Stimulated activated CD4-positive, alpha-beta T cell treated with anti-CD3 and anti-CD28 coated beads, Interleukin-1b, Interleukin-23, amount 100 ng/mL, for 48 hours (primary cell): Measurements from ENCODE around the gene SMAD2.

Experiments used
- DNase-seq: peaks from one replicate; pipeline ENCODE4 v3.0.0-alpha.2; 2020

SMAD2 gene

GRCh38 chr18:47931718-47932103 lies 1.3 kb upstream of the SMAD2 start:
- DNase-seq: peak; percentile 26

DNA sequence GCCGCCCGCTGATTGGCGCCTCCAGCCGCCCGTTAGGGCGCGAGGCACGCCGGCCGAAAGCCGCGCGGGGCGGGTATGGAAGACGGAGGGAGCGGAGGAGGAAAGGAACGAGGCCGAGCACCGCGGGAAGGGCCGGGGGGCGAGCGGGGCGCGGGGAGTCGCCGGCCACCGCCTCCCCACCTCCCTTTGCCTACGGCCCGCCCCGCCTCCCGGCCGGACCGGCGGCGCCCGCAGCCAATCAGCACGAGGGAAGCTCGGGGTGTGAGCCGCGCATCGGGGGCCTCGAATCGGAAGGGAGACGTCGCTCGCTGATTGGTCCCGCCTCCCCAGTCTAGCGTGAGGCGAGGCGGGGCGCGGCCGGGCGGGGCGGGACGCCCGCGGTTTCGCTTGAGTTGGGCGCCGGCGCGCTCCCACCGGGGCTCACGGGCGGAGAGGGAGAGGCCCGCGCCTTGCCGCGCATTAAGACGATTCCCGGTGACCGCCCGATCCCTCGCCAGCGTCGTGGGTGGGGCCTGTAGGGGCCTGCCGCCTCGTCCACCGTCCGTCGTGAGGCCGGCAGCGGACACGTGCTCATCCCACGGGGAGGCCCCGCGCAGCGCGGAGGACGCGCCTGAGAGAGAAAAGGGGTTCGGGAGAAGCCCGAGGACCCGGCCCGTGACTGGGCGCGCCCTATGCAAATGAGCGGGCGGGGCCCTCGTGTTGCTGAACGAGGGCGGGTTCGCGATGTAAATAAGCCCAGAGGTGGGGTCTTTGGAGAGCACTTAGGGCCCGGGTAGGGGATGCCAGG lies 665 bp upstream of the SMAD2 start:
- DNase-seq: peak; percentile 95

DNA sequence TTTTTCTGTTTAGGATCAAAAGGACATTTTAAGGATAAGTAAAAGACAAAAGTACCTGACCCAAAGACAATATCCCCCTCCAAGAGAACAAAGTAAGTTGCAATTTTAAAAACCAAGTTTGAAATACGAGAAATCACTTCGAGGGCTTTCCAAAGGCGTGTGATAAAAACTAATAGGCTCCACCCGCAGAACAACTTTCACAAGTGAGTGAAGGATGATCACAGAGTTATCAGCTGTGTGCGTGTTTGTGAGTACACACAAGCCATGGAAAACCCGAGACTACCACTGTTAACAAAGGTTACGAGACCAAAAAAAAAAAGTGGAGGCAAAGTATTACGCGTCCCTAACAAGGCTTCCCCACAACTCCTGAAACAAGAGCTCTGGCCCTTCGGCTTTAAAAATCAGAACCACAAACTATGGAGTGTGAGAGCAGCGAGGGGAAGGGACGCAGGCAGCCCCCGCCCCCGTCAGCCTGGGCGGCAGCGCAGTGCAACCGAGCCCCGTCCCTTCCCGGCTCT lies 719 bp downstream of the SMAD2 start:
- DNase-seq: no peak

DNA sequence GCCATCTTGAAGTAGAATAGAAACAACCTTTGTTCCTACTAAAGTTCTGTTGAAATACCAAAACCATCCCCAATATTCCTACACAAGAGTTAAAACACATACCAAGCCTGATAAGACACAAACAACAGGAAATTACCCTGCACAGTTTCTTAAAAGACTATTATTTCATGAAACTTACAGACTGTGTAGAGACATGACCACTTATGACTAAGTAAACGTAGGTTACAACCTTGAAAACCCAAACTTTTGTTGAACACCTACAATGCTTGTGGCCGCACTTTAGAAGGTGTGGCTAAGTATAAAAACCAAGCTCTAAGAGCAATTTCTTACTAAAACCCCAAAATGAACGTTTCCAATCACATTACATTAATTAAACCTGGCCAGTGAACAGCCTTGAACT lies 2.0 kb downstream of the SMAD2 start:
- DNase-seq: peak; percentile 14

DNA sequence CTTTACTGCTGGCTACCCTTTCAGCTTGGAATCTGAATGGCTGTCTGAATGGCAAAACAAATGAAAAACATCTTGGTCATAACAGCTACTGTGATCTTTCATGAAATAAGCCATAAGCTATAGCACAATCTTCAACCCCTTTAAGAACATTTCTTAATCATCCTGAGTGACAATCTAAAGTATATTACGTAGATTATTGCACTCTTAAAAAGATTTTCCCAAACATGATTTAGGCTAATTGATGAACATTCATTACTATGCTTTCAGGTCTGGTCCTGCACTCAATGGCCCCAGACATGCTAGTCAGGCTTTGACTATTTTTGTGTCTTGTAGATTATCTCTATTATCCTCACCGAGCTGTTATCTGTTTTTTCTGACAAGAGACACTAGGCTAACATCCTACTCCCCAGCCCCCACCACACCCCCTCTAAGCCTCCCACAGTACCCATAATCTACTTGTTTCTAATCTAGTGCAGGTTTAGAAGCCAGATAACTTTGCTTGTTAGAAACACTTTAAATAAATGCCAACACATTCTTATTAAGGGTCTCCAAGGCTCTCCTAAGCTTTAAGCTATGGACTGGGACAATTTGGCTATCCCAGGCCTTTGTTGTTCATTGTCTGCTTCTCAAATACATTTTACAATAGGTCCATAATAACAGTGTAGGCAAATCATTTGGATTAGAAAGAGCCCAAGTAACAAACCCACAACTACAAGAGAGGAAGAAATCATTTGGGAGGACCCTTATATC lies 4.2 kb downstream of the SMAD2 start:
- DNase-seq: no peak

DNA sequence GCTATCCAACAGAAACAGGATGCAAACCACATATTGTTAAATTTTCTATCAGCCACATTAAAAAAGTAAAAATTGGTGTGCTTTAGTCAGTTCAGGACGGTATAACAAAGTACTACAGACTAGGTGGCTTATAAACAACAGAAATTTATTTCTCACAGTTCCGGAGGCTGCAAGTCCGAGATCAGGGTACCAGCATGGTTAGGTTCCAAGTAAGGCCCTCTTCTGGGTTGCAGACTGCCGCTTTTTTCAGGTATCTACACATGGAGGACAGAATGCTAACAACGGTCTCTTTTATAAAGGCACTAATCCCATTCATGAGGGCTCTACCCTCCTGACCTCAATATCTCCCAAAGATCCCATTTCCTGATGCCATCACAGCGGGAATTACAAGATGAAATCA lies 10.5 kb downstream of the SMAD2 start:
- no peak for DNase-seq

DNA sequence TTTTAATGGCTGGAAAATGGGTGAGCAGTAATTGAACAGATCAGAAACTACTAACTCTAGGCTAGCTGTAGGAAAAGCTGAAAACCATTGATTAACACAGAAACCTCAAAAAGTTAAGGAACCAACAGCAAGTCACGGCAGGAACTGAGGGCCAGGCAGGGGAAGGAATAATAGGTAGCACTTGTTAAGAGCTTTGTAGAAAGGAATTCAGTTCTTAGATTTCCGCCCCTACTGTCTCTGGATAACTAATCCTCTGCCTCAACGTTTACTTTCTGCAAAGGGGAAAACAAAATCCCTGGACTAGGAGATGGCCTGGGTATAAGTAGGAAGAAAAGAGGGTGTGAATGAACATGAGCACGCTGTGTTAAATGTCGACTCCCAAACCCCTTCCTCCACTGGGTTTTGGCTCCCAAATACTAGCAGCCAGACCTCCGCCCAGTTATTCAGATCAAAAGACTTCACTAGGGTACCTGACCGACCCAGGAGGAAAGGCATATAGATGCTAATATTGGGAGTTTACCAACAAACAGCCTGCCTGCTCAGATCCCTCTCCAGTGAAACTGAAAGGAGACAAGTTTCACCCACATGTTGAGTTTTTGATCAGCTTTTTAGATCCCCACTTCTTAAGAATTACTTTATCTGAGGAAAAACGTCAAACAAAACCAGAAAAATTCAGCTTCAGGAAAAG lies 12.4 kb downstream of the SMAD2 start:
- DNase-seq: no peak

DNA sequence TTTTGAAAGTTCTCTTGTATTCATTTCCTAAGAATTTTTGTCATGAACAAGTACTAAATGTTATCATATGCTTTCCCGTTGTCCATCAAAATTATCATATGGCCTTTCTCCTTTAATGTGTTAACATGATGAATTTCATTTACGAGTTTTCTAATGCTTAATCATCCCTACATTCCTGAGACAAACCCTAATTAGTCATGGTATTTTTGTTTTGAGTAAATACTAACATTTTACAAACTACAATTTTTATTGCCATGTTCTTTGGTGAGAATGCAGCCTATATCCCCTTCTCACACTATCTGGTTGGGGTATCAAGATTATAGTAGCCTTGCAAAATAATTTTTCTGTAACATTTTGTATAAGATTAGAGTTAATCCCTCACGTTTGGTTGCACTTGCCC lies 14.5 kb downstream of the SMAD2 start:
- DNase-seq: no peak

DNA sequence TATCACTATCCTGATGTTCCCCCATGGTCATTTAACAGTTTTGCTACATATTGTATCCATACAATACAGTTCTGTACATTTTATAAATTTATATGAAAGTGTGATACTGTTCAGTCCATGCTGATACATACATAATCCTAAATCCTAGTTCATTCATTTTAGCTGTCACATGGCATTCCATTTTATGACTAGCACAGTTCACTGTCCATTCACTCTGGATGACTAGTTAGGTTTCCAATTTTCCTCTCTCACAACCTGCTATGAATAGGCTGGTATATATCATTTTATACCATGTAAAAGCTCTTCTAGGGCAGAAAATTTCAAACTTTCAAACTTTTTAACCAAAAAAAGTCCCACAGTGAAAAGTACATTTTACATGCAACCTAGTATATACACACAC lies 15.2 kb downstream of the SMAD2 start:
- no peak for DNase-seq

DNA sequence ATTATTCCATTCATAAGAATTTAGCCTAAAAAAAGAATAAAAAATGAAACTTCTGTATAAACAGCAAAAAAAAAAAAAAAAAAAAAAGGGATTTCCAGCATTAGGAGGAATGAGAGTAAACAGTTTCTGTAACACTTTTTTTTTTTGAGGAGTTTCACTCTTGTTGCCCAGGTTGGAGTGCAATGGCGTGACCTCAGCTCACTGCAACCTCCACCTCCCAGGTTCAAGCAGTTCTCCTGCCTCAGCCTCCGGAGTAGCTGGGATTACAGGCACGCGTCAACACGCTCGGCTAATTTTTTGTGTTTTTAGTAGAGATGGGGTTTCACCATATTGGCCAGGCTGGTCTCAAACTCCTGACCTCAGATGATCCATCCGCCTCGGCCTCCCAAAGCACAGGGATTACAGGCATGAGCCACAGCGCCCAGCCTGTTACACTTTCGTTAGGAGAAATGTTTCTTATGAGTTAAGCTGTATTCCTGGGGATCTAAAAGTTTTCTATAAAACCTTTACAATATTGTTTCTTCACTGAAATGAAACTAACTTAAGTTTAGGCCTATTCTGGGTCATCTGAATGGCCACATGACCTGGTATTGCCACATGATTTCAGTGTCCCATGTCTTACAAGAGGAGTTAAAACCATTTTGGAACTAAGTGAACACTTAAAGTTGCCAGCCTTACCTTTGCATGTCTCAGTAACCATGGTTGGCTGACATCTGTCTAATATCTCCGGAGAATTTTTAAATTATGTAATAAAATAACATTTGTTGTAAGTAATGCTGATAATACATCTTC lies 17.5 kb downstream of the SMAD2 start:
- no peak for DNase-seq

DNA sequence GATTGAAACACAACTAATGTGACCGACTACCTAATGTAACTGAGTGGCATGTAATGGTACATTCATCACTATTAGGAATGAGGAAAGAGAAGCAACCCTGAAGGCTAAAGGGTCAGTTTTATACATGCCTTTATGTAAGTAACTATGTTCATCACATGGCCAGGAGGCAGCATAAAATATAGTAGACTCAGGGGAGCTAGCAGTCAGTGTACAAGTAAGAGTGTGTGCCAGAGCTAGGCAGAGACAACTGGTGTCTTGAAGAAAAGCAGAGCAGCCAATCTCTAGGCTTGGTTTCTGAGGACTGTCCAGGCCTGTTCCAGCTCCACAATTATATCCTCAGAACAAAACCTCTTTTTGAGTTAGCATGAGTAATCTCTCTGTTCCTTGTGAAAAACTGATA lies 18.1 kb downstream of the SMAD2 start:
- peak; percentile 36 for DNase-seq

DNA sequence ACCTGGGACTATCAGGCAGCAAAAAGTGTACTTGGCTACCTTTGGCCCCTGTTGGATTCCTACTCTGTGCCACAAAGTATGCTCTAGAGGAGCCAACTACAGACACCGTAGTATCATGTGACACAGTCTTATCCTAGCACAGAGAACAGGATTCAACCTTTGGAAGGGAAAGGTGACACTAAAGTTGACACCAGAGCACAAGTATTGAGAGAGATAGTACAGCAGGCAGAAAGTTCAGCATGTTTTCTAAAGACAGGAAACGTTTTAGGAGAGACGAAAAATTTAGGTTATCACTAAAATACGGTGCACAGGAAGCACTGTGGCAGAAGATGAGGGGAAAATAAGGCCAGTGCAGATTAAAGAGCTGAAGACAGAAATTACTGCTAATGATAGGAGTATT lies 18.6 kb downstream of the SMAD2 start:
- DNase-seq: no peak

GRCh38 chr18:47909484-47909883 lies 21.0 kb downstream of the SMAD2 start:
- no peak for DNase-seq

GRCh38 chr18:47908592-47908991 lies 21.9 kb downstream of the SMAD2 start:
- no peak for DNase-seq

- no peak for DNase-seq
These were observed 24.1 kb downstream of the SMAD2 start for GRCh38 chr18:47906408-47906807.

- no peak for DNase-seq
These were observed 26.6 kb downstream of the SMAD2 start for GRCh38 chr18:47903809-47904208.

- no peak for DNase-seq
These were observed 28.7 kb downstream of the SMAD2 start for GRCh38 chr18:47901624-47902362.

- DNase-seq: no peak
These were observed 31.2 kb downstream of the SMAD2 start for GRCh38 chr18:47899107-47899840.

DNA sequence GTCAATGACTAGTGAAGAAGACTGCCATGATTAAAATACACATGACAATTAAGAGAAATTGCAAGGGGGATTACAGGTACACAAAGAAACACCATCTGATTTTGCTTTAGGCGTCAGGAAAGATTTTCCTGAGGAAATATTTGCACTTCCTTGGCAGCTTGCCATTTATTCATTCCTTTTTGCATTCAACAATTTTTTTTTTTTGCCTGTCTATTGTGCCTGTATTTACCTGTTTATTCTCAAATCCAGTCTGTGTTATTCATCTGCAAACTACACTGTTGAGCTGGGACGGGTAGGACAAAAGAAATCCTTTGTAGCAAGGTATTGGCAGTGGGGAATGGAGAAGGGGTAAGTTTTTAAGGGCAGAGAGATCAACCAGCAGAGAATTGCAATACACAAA lies 31.8 kb downstream of the SMAD2 start:
- no peak for DNase-seq

DNA sequence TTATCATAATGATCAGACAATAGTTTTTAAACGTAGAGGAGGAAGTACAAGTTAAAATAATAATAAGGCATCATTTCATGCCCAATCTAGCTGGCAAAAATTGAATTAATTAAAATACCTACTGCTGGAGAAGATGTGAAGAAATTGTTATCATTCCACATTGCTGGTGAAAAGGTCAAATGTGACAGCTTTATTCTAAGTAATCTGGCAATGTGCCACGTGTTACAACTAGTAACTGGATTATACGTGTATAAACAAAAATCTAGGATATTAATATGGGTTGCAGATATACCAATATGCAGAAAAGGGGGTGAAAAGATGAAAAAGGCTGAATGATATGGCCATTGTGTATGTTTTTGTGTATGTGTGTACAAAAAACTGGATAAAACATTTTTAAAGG lies 32.4 kb downstream of the SMAD2 start:
- no peak for DNase-seq

- no peak for DNase-seq
These were observed 34.8 kb downstream of the SMAD2 start for GRCh38 chr18:47895565-47896250.
